Measurements from ENCODE around the gene AKAP13.
A peak's percentile ranks its signal among the peaks of the same experiment; 100 is the strongest.
"Not testable (repeated sequence)": the region's sequence is repeated elsewhere in the genome, so short reads cannot be mapped to it uniquely, and the experiment has no call there.

AKAP13 gene

GRCh38 chr15:85504749-85505676 lies 124.6 kb downstream of the AKAP13 start:
- in situ Hi-C loops (cut with MboI; ENCODE audit: low pct_unique_long_range_greater_than_20kb, low sequenced_read_pairs), result no loop called here
- DNase-seq, result peak; percentile 72

DNA sequence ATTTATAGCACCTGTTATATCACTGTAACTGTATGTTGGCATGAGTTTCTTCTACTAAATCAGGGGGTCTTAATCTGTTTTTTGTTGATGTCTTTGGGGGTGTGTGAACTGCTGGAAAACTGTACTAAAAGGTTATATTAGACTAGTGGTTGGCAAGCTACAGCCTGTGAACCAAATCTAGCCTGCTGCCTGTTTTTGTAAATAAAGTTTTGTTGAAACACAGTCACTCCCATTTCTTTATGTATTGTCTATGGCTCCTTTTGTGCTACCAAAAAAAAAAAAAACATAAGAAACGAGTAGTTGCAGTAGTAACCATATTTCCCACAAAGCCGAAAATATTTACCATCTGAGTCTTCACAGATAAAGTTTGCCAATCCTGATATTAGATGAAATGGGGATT lies 126.7 kb downstream of the AKAP13 start:
- DNase-seq, result no peak
- in situ Hi-C loops (cut with MboI; ENCODE audit: low pct_unique_long_range_greater_than_20kb, low sequenced_read_pairs), result no loop called here

DNA sequence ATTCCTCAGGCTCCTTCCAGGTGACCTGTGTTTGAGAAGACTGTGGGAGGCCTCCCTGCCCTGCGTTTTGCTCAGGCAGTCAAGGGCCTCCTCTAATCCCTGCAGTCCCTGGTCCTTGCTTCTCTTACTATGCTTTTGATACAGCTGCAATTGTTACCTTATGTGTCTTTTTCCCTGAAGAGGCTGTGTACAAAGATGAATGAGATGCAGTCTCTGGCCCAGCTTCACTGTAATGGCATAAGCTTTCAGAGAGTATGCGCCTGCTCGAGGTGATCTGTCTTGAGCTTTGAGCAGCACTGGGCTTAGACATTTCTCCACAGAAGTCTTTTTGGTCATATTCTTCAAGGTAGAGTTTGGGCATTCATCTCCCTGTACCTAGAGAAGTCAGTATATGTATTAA lies 129.6 kb downstream of the AKAP13 start:
- DNase-seq, result no peak
- in situ Hi-C loops (cut with MboI; ENCODE audit: low pct_unique_long_range_greater_than_20kb, low sequenced_read_pairs), result no loop called here

DNA sequence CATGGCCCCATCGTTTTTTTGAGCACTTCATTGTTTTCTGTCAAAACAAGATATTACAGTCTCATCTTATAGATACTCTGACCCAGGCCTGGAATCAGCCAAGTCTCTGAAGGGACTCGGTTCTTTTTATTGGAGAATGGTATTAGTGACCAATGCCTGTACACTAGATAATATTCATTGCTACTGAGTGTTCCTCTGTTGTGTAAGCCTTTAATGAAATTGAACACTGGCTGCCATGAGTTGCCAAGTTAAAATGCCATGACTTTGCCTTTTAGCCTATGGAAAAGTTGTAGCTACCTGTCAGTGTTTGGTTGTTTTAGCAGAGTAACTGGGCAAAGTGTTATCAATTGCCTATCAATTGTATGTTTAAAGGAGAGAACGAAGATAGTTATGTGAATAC lies 134.0 kb downstream of the AKAP13 start:
- no peak for DNase-seq
- in situ Hi-C loops (cut with MboI; ENCODE audit: low pct_unique_long_range_greater_than_20kb, low sequenced_read_pairs), result no loop called here

DNA sequence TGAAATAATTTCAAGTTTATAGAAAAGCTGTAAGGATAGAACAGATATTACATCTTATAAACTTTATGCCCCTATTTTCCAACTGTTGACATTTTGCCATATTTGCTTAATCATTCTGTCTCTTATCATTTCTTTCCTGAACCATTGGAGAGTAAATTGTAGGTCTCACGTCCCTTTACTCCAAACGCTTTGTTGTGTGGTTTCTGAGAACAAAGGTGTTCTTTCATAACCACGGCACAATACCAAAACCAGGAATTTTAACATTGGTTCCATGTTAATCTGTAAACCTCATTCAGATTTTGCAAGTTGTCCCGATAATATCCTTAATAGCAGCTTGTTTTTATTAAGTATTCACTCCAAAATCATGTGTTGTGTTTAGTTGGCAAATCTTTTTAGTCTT lies 134.8 kb downstream of the AKAP13 start:
- in situ Hi-C loops (cut with MboI; ENCODE audit: low pct_unique_long_range_greater_than_20kb, low sequenced_read_pairs), result no loop called here
- DNase-seq, result no peak

GRCh38 chr15:85517086-85517485 lies 136.7 kb downstream of the AKAP13 start:
- in situ Hi-C loops (cut with MboI; ENCODE audit: low pct_unique_long_range_greater_than_20kb, low sequenced_read_pairs), result no loop called here

GRCh38 chr15:85518979-85519761 lies 138.8 kb downstream of the AKAP13 start:
- no peak for DNase-seq
- in situ Hi-C loops (cut with MboI; ENCODE audit: low pct_unique_long_range_greater_than_20kb, low sequenced_read_pairs), result no loop called here

More at GRCh38 chr15:85517086-85517485, 136.7 kb downstream of the AKAP13 start:
- no peak for DNase-seq

- in situ Hi-C loops (cut with MboI; ENCODE audit: low pct_unique_long_range_greater_than_20kb, low sequenced_read_pairs), result no loop called here
- DNase-seq, result no peak
These were observed 140.2 kb downstream of the AKAP13 start for GRCh38 chr15:85520650-85521049.

DNA sequence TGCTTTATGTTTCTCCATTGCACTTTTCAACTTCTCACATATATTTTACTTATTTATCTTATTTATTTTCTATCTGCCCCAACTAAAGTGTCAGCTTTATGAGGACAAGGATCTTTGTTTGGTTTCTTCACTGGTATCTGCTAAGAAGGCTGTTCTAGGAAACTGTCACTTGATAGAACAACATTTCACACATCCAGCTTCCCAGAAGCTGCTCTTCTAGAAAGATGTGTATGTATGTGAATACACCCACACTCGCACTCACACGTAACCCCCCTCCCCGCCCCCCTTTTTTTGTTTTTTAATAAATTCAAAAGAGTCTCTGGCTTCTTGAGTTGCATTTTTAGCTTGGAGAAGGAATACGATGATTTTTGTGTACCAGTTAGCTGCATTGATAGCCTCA lies 143.1 kb downstream of the AKAP13 start:
- DNase-seq, result no peak
- in situ Hi-C loops (cut with MboI; ENCODE audit: low pct_unique_long_range_greater_than_20kb, low sequenced_read_pairs), result no loop called here

- no peak for DNase-seq
- in situ Hi-C loops (cut with MboI; ENCODE audit: low pct_unique_long_range_greater_than_20kb, low sequenced_read_pairs), result no loop called here
These were observed 145.4 kb downstream of the AKAP13 start for GRCh38 chr15:85525755-85526154.

GRCh38 chr15:85527895-85528294 lies 147.5 kb downstream of the AKAP13 start:
- DNase-seq, result no peak
- in situ Hi-C loops (cut with MboI; ENCODE audit: low pct_unique_long_range_greater_than_20kb, low sequenced_read_pairs), result no loop called here

DNA sequence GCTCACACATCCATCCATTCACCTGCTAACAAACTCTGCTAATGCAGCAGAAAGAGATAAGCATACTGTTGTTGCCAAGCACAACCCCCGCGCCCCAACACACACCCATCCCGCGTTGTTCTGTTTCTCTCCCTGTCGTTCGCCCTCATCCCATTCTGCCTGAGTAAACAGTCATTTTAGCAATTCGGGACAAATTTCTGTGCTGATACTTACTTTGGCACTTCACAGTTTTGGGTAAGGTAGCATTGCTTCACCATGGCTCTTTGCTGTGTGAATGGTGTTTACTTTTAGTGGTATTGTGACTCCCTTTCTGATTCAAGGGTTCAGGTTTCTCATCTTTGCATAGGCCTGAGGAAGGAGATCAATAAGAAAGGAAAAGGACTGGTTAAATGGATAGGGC lies 149.7 kb downstream of the AKAP13 start:
- in situ Hi-C loops (cut with MboI; ENCODE audit: low pct_unique_long_range_greater_than_20kb, low sequenced_read_pairs), result no loop called here

GRCh38 chr15:85531083-85531482 lies 150.7 kb downstream of the AKAP13 start:
- in situ Hi-C loops (cut with MboI; ENCODE audit: low pct_unique_long_range_greater_than_20kb, low sequenced_read_pairs), result no loop called here
- DNase-seq, result no peak

More for the DNA sequence above, 149.7 kb downstream of the AKAP13 start:
- no peak for DNase-seq

- DNase-seq, result no peak
- in situ Hi-C loops (cut with MboI; ENCODE audit: low pct_unique_long_range_greater_than_20kb, low sequenced_read_pairs), result no loop called here
These were observed 152.3 kb downstream of the AKAP13 start for GRCh38 chr15:85532689-85533088.

DNA sequence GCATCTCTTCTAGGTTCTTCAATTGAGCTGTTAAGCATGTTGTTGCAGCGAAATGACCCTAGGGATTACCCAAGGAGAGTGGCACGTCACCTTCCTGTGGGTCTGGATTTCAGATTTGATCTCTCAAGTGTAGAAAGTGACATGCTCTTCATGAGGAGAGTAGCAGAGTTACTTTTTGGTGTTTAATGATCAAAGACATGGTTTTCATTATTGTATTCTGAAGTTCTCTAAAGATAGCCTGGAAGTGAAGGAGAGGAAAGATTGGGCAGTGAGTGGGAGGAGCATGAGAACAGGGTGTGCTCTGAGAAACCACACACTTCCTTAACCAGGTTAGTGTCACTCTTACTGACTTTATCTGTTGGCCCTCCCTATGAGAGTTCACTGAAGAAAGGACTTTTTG lies 153.6 kb downstream of the AKAP13 start:
- peak; percentile 76 for DNase-seq
- in situ Hi-C loops (cut with MboI; ENCODE audit: low pct_unique_long_range_greater_than_20kb, low sequenced_read_pairs), result no loop called here

- in situ Hi-C loops (cut with MboI; ENCODE audit: low pct_unique_long_range_greater_than_20kb, low sequenced_read_pairs), result not testable (repeated sequence)
- DNase-seq, result peak; percentile 60
These were observed 155.3 kb downstream of the AKAP13 start for GRCh38 chr15:85535533-85536330.

DNA sequence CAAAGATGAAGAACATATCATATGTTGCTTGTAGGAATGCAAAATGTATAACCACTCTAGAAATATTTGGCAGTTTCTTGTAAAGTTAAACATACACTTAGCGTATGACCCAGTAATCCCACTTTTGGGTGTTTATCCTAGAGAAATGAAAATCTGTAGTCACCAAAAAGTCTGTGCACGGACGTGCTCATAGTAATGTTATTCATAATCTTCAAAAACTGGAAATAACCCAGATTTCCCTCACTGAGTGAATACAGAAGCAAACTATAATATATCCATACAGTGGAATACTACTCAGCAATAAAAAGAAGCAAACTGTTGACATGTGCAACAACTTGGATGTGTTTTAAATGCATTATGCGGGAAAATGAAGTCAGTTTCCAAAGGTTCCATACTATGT lies 155.9 kb downstream of the AKAP13 start:
- no peak for DNase-seq
- in situ Hi-C loops (cut with MboI; ENCODE audit: low pct_unique_long_range_greater_than_20kb, low sequenced_read_pairs), result no loop called here

- in situ Hi-C loops (cut with MboI; ENCODE audit: low pct_unique_long_range_greater_than_20kb, low sequenced_read_pairs), result no loop called here
- DNase-seq, result no peak
These were observed 159.1 kb downstream of the AKAP13 start for GRCh38 chr15:85539491-85539890.

GRCh38 chr15:85540085-85540797 lies 159.8 kb downstream of the AKAP13 start:
- in situ Hi-C loops (cut with MboI; ENCODE audit: low pct_unique_long_range_greater_than_20kb, low sequenced_read_pairs), result no loop called here
- no peak for DNase-seq

Measured in KBM-7 (cell line).